GM19043 (cell line): ENCODE measurements around the gene ATXN10.

ENCODE experiments used
- ATAC-seq: cut with Tn5 transposase; IDR thresholded peaks from one replicate; pipeline ENCODE4 v1.9.1; 2021; ENCODE audit warnings: low read depth; ENCODE audit not compliant: unreplicated experiment

Gene ATXN10

DNA sequence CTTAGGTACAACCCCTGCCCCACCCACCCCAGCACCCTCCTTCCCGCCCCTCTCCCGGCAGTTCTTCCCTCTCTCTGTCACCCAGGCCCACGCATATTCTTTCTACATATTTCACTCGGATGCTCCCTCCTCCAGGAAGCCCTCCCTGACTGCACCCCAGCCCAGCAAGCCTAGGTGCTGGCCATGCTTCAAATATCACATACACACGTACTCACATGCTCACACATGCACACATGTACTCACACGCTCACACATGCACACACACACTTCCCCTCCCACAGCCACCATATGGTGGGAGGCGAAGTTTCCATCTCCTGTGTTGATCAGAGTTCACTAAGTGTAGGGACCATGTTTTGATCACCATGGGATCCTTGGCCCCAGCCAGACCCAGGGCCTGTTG lies 214.9 kb downstream of the ATXN10 start:
- no peak for ATAC-seq

DNA sequence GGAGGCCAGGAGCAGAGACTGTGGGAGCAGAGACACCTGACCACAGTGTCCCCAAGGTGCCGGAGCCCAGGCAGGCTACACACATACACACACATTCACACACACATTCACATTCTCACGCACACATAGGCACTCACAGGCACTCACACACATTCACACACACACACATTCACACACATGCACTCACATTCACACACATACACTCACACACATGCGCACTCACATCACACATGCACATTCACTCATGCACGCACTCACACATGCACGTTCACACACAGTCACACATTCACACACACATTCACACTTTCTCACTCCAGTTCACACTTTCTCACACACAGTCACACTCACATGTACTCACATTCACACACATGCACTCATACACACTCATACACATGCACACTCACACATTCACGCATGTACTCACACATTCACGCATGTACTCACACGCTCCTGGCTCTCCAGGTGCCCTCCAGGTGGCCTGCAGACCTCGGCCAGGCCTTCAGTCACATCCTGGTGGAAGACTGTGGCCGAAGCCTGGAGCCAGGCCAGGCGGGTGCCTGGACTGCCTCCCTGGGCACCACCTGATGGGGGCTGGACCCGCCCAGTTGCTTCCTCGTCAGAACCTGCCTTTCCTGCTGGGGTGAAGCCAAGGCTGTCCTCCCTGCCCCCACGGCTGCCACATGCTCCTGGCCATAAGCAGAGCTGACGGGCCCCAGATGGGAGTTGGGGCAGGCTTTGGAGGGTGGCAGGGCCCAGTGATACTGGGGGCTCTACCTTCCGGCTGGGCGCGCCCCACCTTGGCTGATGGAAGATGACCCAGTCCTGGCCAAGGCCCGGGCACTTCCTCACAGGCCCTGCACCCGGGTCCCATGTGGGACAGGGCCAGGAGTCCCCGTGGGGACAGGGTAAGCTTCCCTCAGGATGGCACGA lies 215.8 kb downstream of the ATXN10 start:
- no peak for ATAC-seq

DNA sequence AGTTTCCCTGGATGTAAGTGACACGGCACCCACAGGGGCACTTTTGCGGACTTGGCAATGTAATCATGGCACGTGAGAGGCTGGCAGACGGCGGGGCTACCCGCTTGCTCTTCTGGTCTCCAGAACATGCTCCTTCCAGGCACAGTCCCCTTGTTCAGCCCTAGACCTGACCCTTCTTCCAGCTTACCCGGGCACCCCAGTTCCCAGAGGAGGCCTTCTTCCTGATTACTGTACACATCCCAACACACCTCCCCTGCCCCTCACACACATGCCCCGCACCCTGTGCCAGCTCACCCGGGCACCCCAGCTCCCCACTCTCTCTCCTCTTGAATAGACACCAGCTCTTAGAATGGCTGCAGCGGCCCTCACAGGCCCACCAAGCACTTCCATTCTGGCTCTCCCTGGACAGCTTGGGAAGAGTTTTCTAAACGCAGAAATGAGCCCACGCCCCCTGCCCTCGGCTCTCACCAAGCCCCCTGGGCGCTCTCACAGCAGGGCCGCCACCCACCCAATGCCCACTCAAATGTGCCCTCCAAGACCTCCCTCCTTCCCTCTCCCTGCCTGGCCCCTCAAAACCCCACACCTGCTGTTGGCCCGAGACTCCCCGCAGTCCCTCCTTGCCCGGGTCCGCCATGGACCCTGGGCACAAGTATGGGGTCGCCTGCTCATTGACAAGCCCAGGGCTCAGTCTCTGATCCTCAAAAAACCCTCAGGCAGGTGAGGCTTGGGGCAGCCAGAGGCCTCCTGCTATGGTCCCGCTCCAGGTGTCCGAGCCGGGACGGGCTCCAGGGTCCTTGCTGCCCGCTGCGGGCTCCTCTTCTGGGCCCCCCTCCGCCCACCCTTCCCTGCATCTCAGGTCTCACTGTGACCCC lies 216.8 kb downstream of the ATXN10 start:
- no peak for ATAC-seq

DNA sequence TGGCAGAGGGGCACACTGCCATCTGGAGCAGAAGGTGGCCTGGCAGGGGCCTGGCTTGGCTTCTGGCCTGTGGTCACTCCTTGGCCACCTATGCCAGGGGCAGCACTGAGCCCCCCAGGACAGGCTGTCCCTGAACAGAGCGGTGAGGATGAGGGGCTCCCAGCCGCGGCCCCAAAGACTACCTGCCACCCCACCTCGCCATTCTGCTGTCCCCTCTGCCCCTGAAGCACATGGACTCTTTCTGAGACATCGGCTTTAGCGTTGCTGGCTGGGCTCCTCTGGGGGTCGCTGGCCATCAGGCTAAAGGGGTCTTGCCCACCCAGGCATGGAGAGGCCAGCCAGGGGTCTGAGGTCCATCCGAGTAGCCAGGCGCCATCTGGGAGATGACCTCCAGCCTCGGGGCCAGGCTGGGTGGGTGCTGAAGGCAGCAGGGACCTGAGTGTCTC lies 217.5 kb downstream of the ATXN10 start:
- ATAC-seq = no peak

DNA sequence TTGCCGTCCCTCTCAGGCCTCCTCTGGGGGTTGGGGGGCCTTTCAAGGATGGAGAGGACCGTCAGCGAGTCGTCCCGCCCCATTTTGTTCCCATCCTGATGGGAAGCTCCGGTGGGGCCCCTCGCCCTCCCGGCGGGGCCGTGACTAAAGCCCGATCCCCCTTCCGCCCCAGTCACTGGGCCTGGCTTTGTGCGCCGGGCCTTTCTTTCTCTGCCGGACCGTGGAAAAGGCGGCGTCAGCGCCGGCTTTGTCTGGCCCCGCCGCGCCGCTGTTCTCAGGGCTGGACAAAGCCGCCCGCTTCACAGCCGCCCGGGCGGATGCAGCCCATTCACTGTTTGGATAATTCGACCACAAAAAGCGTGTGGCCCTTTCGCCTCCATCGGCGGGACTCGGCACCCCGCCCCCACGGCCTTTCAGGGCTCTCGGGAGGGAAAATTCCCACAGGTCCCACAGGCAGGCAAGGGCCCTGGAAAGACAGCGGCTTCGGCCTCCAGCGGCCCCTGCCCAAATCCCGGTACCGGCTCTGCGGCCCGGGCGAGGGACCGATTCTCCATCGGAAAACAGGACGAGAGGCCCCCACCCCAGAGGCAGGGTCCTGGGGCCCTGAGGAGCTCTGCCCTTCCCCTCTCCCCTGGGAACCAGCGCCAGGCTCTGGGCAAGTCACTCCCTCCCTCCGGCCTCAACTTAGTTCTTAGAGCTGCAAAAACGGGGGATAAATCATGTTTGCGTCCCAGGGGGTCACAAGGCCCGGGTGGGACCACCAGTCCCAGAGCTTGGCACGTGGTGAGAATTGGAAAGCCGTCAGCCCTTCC lies 218.1 kb downstream of the ATXN10 start:
- no peak for ATAC-seq

DNA sequence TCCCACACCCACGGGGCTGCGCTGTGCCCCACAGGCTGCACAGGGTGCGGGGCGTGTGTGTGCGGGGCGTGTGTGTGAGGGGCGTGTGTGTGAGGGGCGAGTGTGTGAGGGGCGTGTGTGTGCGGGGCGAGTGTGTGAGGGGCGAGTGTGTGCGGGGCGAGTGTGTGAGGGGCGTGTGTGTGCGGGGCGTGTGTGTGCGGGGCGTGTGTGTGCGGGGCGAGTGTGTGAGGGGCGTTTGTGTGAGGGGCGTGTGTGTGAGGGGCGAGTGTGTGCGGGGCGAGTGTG lies 218.7 kb downstream of the ATXN10 start:
- ATAC-seq = no peak

DNA sequence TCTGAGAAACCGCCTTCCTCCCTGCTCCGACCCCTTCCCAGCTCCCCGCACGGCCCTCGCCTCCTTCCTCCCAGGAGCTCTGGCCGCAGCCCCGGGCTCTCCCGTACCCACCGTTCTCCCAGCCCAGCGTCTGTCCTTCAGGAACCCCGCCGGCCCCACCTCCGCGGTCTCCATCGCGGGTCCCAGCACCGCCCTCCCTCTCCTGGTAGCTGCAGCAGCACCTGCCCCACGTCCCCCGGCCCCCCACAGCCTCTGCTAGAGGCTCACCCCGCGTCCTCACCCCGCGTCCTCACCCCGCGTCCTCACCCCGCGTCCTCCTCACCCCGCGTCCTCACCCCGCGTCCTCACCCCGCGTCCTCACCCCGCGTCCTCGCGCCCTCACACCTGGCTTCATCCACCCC lies 219.4 kb downstream of the ATXN10 start:
- ATAC-seq = no peak

DNA sequence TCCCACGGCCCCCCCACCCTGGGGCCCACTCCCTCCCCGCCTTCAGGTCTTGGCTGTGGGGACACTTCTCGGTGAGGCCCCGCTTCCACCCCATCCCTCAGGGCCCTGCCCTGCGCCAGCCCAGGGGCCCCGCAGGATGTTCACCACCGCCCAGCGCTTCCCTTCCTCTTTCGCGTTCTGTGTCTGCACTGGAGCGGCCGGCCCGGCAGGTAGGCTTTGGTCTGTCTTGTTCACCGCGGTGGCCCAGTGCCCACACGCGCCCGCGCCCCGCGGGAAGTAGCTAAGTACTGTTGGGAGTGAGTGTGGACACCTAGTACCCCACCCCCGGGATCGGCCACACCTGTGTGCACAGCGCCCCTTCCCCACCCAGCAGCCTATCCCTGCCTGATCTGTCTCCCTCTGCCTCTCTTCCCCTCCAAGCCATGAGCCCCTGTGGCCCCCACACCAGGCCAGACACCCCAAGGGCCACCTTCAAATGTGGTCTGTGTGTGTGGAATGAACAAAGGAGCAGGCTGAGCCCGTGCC lies 219.9 kb downstream of the ATXN10 start:
- no peak for ATAC-seq

DNA sequence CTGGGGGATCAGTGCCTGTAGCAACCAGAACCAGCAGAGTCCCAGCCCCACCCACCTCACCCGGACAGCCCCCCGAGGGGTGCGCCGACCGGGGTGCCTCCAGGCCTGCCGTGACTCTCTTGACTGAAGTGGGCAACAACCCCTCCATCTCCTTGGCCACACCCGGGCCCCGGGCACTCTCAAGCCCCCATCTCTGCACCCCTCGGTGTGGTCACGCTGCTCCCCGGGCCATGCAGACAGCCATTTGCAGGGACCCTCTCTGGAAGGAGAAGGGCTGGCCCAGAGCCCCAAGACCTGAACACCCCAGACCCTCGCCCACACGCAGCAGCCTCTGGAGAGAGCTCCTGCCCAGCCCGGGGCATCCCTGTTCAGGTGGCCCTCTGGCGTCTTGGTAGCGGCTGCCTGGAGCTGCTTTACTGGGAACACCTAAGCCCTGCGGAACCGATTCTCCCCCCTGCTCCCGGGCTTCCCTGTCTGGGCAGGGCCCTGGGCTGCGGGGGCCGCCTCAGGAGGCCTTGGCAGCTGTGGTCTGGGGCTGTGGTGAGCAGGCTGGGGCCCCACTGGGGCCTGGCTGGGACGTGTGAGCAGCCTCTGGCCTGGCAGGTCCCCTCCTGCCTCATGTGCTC lies 220.5 kb downstream of the ATXN10 start:
- ATAC-seq = no peak

DNA sequence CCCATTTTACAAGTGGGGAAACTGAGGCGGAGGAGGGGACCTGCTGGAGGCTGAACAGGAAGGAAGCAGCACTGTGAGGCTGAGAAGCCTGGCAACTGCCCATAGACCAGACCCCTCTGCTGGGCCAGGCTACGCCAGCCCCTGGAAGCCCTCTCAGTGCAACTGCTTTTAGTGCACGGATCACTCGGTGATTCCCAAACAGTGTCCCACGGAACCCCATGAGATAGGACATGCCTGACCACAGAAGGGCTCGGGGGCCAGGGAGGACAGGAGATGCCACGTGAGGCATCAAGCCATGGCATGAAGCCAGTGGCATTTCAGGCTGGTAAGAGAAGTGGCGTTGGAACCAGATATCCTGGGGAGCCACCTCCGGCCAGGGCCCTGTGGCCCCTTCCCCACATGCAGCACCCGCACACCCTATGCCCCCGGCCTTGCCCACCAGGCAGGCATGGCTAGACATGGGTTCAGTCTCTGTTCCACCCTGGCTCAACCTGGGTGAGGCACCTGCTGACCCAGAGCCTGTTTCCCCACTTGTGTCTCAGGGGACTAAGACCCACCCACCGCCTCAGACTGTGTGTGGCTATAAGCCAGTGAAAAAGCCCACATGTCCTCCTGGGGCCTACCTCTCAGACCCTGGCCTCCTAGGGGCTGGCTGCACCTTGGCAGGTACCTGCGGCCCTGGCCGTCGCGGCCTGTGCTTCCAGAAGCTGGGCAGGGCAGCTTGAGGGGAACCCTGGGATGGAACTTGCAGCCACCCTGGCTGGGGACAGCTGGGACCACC lies 221.2 kb downstream of the ATXN10 start:
- no peak for ATAC-seq

DNA sequence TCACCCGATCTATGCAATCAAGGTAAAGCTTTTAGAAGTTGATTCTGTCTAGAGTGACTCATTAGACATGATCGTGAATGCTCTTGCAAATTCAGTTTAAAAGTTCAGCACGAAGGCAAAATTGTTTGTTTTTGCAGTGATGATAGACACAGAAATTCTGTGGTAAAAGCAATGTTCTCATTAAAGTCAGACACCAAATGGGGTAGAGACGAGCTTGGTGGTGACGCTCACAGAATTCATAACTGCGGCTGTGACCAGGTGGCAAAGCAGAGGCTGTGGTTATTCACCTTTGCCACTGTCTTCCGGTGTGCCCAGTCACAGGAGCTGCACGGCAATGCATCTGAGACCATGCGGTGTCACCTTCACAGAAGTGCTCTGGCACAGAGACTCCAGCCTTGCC lies 221.9 kb downstream of the ATXN10 start:
- ATAC-seq = no peak
